WTC11 (cell line): ENCODE data around the gene PRKCB. TPM values are rescaled to one million over a fixed set of nuclear protein-coding genes. Genes with fewer than 3 reads are reported as not detected.

Experiments
- ATAC-seq: fragments of 200-7000 bp; cut with Tn5 transposase; 2 replicates; pipeline ENCODE4 v1.10.0; 2021; ENCODE audit warnings: mild to moderate bottlenecking, moderate library complexity
- CTCF ChIA-PET: fragments of 300-600 bp; sonication (Branson Sonifier 250); formaldehyde crosslinking; loops from one replicate; lab custom pipeline; 2021; ENCODE audit warnings: antibody characterized with exemption; lab: Charles Lee
- POLR2A ChIA-PET: fragments of 350-600 bp; sonication (Branson Sonifier 250); formaldehyde crosslinking; loops from one replicate; lab custom pipeline; 2021; ENCODE audit warnings: antibody characterized with exemption; lab: Charles Lee
- DNase-seq: peaks from one replicate; pipeline ENCODE4 v3.0.0; 2021; ENCODE audit warnings: low spot score
- H3K27ac Mint-ChIP-seq: 2 replicates; pipeline ENCODE4 v1.8.0; 2021; ENCODE audit warnings: mixed read lengths
- H3K27me3 Mint-ChIP-seq: 2 replicates; pipeline ENCODE4 v1.8.0; 2021; ENCODE audit warnings: low read depth, mild to moderate bottlenecking, moderate library complexity, mixed read lengths
- H3K36me3 Mint-ChIP-seq: 2 replicates; pipeline ENCODE4 v1.8.0; 2021; ENCODE audit warnings: mixed read lengths
- H3K4me1 Mint-ChIP-seq: 2 replicates; pipeline ENCODE4 v1.8.0; 2022; ENCODE audit warnings: mixed read lengths
- H3K4me3 Mint-ChIP-seq: 2 replicates; pipeline ENCODE4 v1.8.0; 2021; ENCODE audit warnings: mild to moderate bottlenecking, moderate library complexity, mixed read lengths
- H3K9me3 Mint-ChIP-seq: 2 replicates; pipeline ENCODE4 v1.8.0; 2021; ENCODE audit warnings: mixed read lengths
- ATF3 ChIP-seq: sonication (generic); formaldehyde crosslinking; conservative IDR thresholded peaks from 2 replicates; pipeline ENCODE4 v1.8.1; 2022; ENCODE audit warnings: mild to moderate bottlenecking, missing genetic modification reagents
- CREM ChIP-seq: sonication (generic); formaldehyde crosslinking; IDR thresholded peaks from 2 replicates; pipeline ENCODE4 v1.8.1; 2022; ENCODE audit warnings: mild to moderate bottlenecking, missing genetic modification reagents, moderate library complexity
- CTCF ChIP-seq: fragments of 200-600 bp; IDR thresholded peaks from 2 replicates; pipeline ENCODE4 v1.8.0; 2022; ENCODE audit warnings: antibody characterized with exemption
- ELF4 ChIP-seq: sonication (generic); formaldehyde crosslinking; IDR thresholded peaks from 2 replicates; pipeline ENCODE4 v1.8.1; 2022; ENCODE audit warnings: low read depth, mild to moderate bottlenecking, moderate library complexity, missing genetic modification reagents
- ERG ChIP-seq: fragments of 250-450 bp; sonication (Bioruptor Pico); IDR thresholded peaks from 2 replicates; pipeline ENCODE4 v1.8.0; 2021; ENCODE audit warnings: mild to moderate bottlenecking
- ETV6 ChIP-seq: sonication (generic); formaldehyde crosslinking; IDR thresholded peaks from 2 replicates; pipeline ENCODE4 v1.8.1; 2022; ENCODE audit warnings: mild to moderate bottlenecking, missing genetic modification reagents
- FOXJ3 ChIP-seq: sonication (generic); formaldehyde crosslinking; IDR thresholded peaks from 2 replicates; pipeline ENCODE4 v1.9.0; 2021; ENCODE audit warnings: missing genetic modification reagents, mild to moderate bottlenecking, borderline replicate concordance
- GABPB1 ChIP-seq: sonication (generic); formaldehyde crosslinking; IDR thresholded peaks from 2 replicates; pipeline ENCODE4 v1.8.1; 2023; ENCODE audit warnings: mild to moderate bottlenecking, missing genetic modification reagents
- HMGXB4 ChIP-seq: sonication (generic); formaldehyde crosslinking; IDR thresholded peaks from 2 replicates; pipeline ENCODE4 v1.8.1; 2023; ENCODE audit warnings: mild to moderate bottlenecking, moderate library complexity, missing genetic modification reagents
- MLX ChIP-seq: sonication (generic); formaldehyde crosslinking; IDR thresholded peaks from 2 replicates; pipeline ENCODE4 v1.8.1; 2023; ENCODE audit warnings: mild to moderate bottlenecking, missing genetic modification reagents, moderate library complexity
- PREB ChIP-seq: sonication (generic); formaldehyde crosslinking; IDR thresholded peaks from 2 replicates; pipeline ENCODE4 v1.8.1; 2022; ENCODE audit warnings: mild to moderate bottlenecking, missing genetic modification reagents, moderate library complexity, borderline replicate concordance
- SMAD4 ChIP-seq: sonication (generic); formaldehyde crosslinking; IDR thresholded peaks from 2 replicates; pipeline ENCODE4 v1.8.0; 2022; ENCODE audit warnings: mild to moderate bottlenecking, missing genetic modification reagents
- TEAD4 ChIP-seq: sonication (generic); formaldehyde crosslinking; IDR thresholded peaks from 2 replicates; pipeline ENCODE4 v1.8.0; 2022; ENCODE audit warnings: mild to moderate bottlenecking, missing genetic modification reagents
- ZBTB43 ChIP-seq: sonication (generic); formaldehyde crosslinking; IDR thresholded peaks from 2 replicates; pipeline ENCODE4 v1.8.1; 2023; ENCODE audit warnings: mild to moderate bottlenecking, missing genetic modification reagents
- ZNF219 ChIP-seq: sonication (generic); formaldehyde crosslinking; IDR thresholded peaks from 2 replicates; pipeline ENCODE4 v1.8.0; 2023; ENCODE audit warnings: missing genetic modification reagents, mild to moderate bottlenecking, borderline replicate concordance
- ZNF281 ChIP-seq: sonication (generic); formaldehyde crosslinking; IDR thresholded peaks from 2 replicates; pipeline ENCODE4 v1.8.0; 2023; ENCODE audit warnings: mild to moderate bottlenecking, missing genetic modification reagents
- ZNF416 ChIP-seq: fragments of 250-450 bp; sonication (Bioruptor Pico); IDR thresholded peaks from 2 replicates; pipeline ENCODE4 v1.9.0; 2021; ENCODE audit warnings: mild to moderate bottlenecking, inconsistent platforms
- total RNA-seq: library from RNA; stranded (reverse); gene quantifications from 3 replicates; pipeline ENCODE4 v1.2.3, GENCODE V29; 2021

The PRKCB gene
- total RNA-seq, 1 experiment from 2014 or later = 6.9 TPM

GRCh38 chr16:24024971-24025370 is 189.2 kb downstream of the PRKCB start (continued):
- TF ChIP-seq ZNF416 (CRISPR knock-in tag) (no peak), ATF3 (CRISPR knock-in tag) (no peak), ZNF219 (CRISPR knock-in tag) (no peak), ERG (no peak), HMGXB4 (CRISPR knock-in tag) (no peak), ELF4 (CRISPR knock-in tag) (no peak)

- Mint-ChIP-seq H3K4me3 (no peak overlapping the region), H3K4me1 (no peaks in the 10 kb centered on the region), H3K9me3 (no peaks in the 10 kb centered on the region), H3K27me3 (peaks cover 2% of the 10 kb centered on the region; the same call in 1 of the 2 replicates), H3K36me3 (no peaks in the 10 kb centered on the region), H3K27ac (no peak overlapping the region)
- no peak for ATAC-seq
- ChIA-PET CTCF (interaction anchor here (0.8 to 1.9 kb wide), 6 partner anchors 12 to 222 kb away, joined by 3 to 15 read pairs (median 4); no protein-coding TSS in a partner anchor), POLR2A (no interaction called here)
- DNase-seq = no peak
- no peak for TF ChIP-seq ETV6 (CRISPR knock-in tag)
- no peak for TF ChIP-seq CTCF
- TF ChIP-seq ZNF281 = no peak
- TF ChIP-seq CREM (CRISPR knock-in tag) = no peak
- no peak for TF ChIP-seq FOXJ3 (CRISPR knock-in tag)
- TF ChIP-seq MLX (CRISPR knock-in tag) = no peak
- no peak for TF ChIP-seq PREB (CRISPR knock-in tag)
- no peak for TF ChIP-seq HMGXB4 (CRISPR knock-in tag)
- TF ChIP-seq ERG = no peak
- TF ChIP-seq ZBTB43 = no peak
- no peak for TF ChIP-seq SMAD4
- no peak for TF ChIP-seq TEAD4 (CRISPR knock-in tag)
- no peak for TF ChIP-seq GABPB1 (CRISPR knock-in tag)
These were observed 191.7 kb downstream of the PRKCB start for GRCh38 chr16:24027466-24027865.
